Fibroblast of pulmonary artery (primary cell): ENCODE results near the gene PRMT7.

Source experiments
- DNase-seq: peaks from one replicate; pipeline ENCODE4 v3.0.0-alpha.2; 2010; ENCODE audit warnings: low read depth
- H3K4me3 ChIP-seq: replicated peaks from 2 replicates; pipeline ENCODE4 v1.5.1; 2011; ENCODE audit warnings: low read depth, mild to moderate bottlenecking, control low read depth, low read length, moderate library complexity
- CTCF ChIP-seq: IDR thresholded peaks from 2 replicates; pipeline ENCODE4 v1.5.1; 2011; ENCODE audit warnings: mild to moderate bottlenecking, control low read depth, low read length, inconsistent platforms; ENCODE audit errors: missing control alignments

The PRMT7 gene

GRCh38 chr16:68347605-68348004 is 36.8 kb downstream of the PRMT7 start:
- H3K4me3 ChIP-seq, result no peak overlapping the region
- DNase-seq, result no peak

GRCh38 chr16:68348639-68349445 is 38.0 kb downstream of the PRMT7 start:
- TF ChIP-seq CTCF, result no peak
- no peak overlapping the region for H3K4me3 ChIP-seq
- no peak for DNase-seq

More at GRCh38 chr16:68347605-68348004, 36.8 kb downstream of the PRMT7 start:
- TF ChIP-seq CTCF, result no peak

GRCh38 chr16:68349838-68350410 is 39.1 kb downstream of the PRMT7 start:
- no peak for TF ChIP-seq CTCF
- no peak for DNase-seq
- no peak overlapping the region for H3K4me3 ChIP-seq

- DNase-seq, result no peak
- TF ChIP-seq CTCF, result no peak
- H3K4me3 ChIP-seq, result no peak overlapping the region
These were observed 40.1 kb downstream of the PRMT7 start for GRCh38 chr16:68350813-68351350.

GRCh38 chr16:68351463-68351862 is 40.6 kb downstream of the PRMT7 start:
- DNase-seq, result no peak
- TF ChIP-seq CTCF, result no peak
- no peak overlapping the region for H3K4me3 ChIP-seq

GRCh38 chr16:68351991-68352431 is 41.2 kb downstream of the PRMT7 start:
- no peak for DNase-seq
- no peak for TF ChIP-seq CTCF
- no peak overlapping the region for H3K4me3 ChIP-seq
